Measurements from ENCODE around the gene EPB41L4B. TPM values are rescaled to one million over a fixed set of nuclear protein-coding genes. Genes with fewer than 3 reads are reported as not detected.

The EPB41L4B gene
- total and polyA plus RNA-seq, 8 donors, result 36.8 to 122 (median 93.3) TPM

- TF ChIP-seq CTCF (IDR thresholded peaks at IDR 0.05), result no peak
- Histone ChIP-seq H3K4me3 (no peak overlapping the region), H3K27ac (no peak overlapping the region), H3K36me3 (no peaks in the 10 kb centered on the region), H3K4me1 (peaks cover 9 to 15% (median 11%) of the 10 kb centered on the region in 3 donors), H3K27me3 (no peaks in the 10 kb centered on the region), H3K9me3 (no peaks in the 10 kb centered on the region)
- 83 to 85% methylated on average over 7 of the region's 7 CpGs for WGBS, 2 donors
- no peak for DNase-seq
- no peak for ATAC-seq
- FAIRE-seq, result no peak
- intact Hi-C loops (cut with DNase I), result no loop called here
These were observed 14.3 kb upstream of the EPB41L4B start for GRCh38 chr9:109335121-109335520.

- H3K9me3 ChIP-seq, result no peaks in the 10 kb centered on the region
- peak; percentile 87 to 98 (median 96) for DNase-seq
- H3K4me1 ChIP-seq, result peaks cover 28 to 47% (median 29%) of the 10 kb centered on the region in 3 donors
- H3K36me3 ChIP-seq, result no peaks in the 10 kb centered on the region
- peak; percentile 81 to 91 (median 88) for ATAC-seq
- 12 to 17% methylated on average over 5 of the region's 5 CpGs for WGBS, 2 donors
- intact Hi-C loops (cut with DNase I), result no loop called here
- H3K27ac ChIP-seq, result peak overlapping the region; percentile 68 to 93 (median 80)
- H3K27me3 ChIP-seq, result no peaks in the 10 kb centered on the region
- H3K4me3 ChIP-seq, result no peak overlapping the region
- no peak for TF ChIP-seq CTCF (IDR thresholded peaks at IDR 0.05)
- no peak for FAIRE-seq
These were observed 10.5 kb upstream of the EPB41L4B start for GRCh38 chr9:109331353-109331752.

GRCh38 chr9:109329638-109330258 is 8.9 kb upstream of the EPB41L4B start:
- 9 to 14% methylated on average over 11 of the region's 11 CpGs for WGBS, 2 donors
- no peaks in the 10 kb centered on the region for H3K9me3 ChIP-seq
- H3K27me3 ChIP-seq, result no peaks in the 10 kb centered on the region
- peaks cover 28 to 47% (median 29%) of the 10 kb centered on the region in 3 donors for H3K4me1 ChIP-seq
- no peaks in the 10 kb centered on the region for H3K36me3 ChIP-seq
- DNase-seq (peak in 4 of 6 donors; percentile 68 to 78 (median 75)), FAIRE-seq (no peak), ATAC-seq (peak; percentile 59 to 65 (median 61))
- intact Hi-C loops (cut with DNase I), result loop anchor here in 1 of 3 donors (10.0 kb wide), 1 partner anchor 135 kb away; no protein-coding TSS in a partner anchor
- no peak for TF ChIP-seq CTCF (IDR thresholded peaks at IDR 0.05)
- no peak overlapping the region for H3K4me3 ChIP-seq
- peak overlapping the region; percentile 75 to 93 (median 83) for H3K27ac ChIP-seq

- FAIRE-seq, result no peak
- H3K27ac ChIP-seq, result peak overlapping the region; percentile 75 to 93 (median 83)
- intact Hi-C loops (cut with DNase I), result loop anchor here in 1 of 3 donors (10.0 kb wide), 1 partner anchor 134 kb away; no protein-coding TSS in a partner anchor
These were observed 8.2 kb upstream of the EPB41L4B start for GRCh38 chr9:109328978-109329637.

More at GRCh38 chr9:109328978-109329637, 8.2 kb upstream of the EPB41L4B start:
- Histone ChIP-seq H3K27me3 (no peaks in the 10 kb centered on the region), H3K9me3 (no peaks in the 10 kb centered on the region), H3K36me3 (no peaks in the 10 kb centered on the region), H3K4me3 (no peak overlapping the region), H3K4me1 (peaks cover 28 to 47% (median 29%) of the 10 kb centered on the region in 3 donors)
- no peak for TF ChIP-seq CTCF (IDR thresholded peaks at IDR 0.05)
- WGBS, 2 donors, result 9 to 14% methylated on average over 12 of the region's 12 CpGs
- peak; percentile 79 to 94 (median 92) for DNase-seq
- ATAC-seq, result peak; percentile 76 to 86 (median 79)
